NCI-H187 (cell line): Measurements from ENCODE around the gene MACROD2.
A peak's percentile ranks its signal among the peaks of the same experiment; 100 is the strongest.
"Not testable (repeated sequence)": the region's sequence is repeated elsewhere in the genome, so short reads cannot be mapped to it uniquely, and the experiment has no call there.

ENCODE experiments used
- DNase-seq, 2 experiments: peaks; one replicate each; lab custom pipeline; 2025; lab: John Stamatoyannopoulos, UW

Gene MACROD2

GRCh38 chr20:15756002-15756753 is 1760.9 kb downstream of the MACROD2 start:
- DNase-seq = no peak

- no peak for DNase-seq
Observed at GRCh38 chr20:15756754-15757115, 1761.4 kb downstream of the MACROD2 start.

- no peak for DNase-seq
Observed at GRCh38 chr20:15759594-15759993, 1764.3 kb downstream of the MACROD2 start.

GRCh38 chr20:15760001-15760621 is 1764.8 kb downstream of the MACROD2 start:
- no peak for DNase-seq

- no peak for DNase-seq
Observed at GRCh38 chr20:15763366-15763765, 1768.0 kb downstream of the MACROD2 start.

- DNase-seq = no peak
Observed at GRCh38 chr20:15767586-15767985, 1772.3 kb downstream of the MACROD2 start.

GRCh38 chr20:15767999-15768741 is 1772.9 kb downstream of the MACROD2 start:
- no peak for DNase-seq

- DNase-seq = no peak
Observed at GRCh38 chr20:15772826-15773225, 1777.5 kb downstream of the MACROD2 start.

- no peak for DNase-seq
Observed at GRCh38 chr20:15774926-15775325, 1779.6 kb downstream of the MACROD2 start.

- no peak for DNase-seq
Observed at GRCh38 chr20:15776770-15777466, 1781.6 kb downstream of the MACROD2 start.

- no peak for DNase-seq
Observed at GRCh38 chr20:15784020-15784419, 1788.7 kb downstream of the MACROD2 start.

- DNase-seq = no peak
Observed at GRCh38 chr20:15789079-15789478, 1793.8 kb downstream of the MACROD2 start.

- DNase-seq = no peak
Observed at GRCh38 chr20:15792855-15793254, 1797.5 kb downstream of the MACROD2 start.

GRCh38 chr20:15794409-15794808 is 1799.1 kb downstream of the MACROD2 start:
- DNase-seq = peak in 1 of 2 experiments; percentile 3

GRCh38 chr20:15795305-15796019 is 1800.1 kb downstream of the MACROD2 start:
- DNase-seq = no peak

- DNase-seq = no peak
Observed at GRCh38 chr20:15799871-15800270, 1804.6 kb downstream of the MACROD2 start.

- DNase-seq = no peak
Observed at GRCh38 chr20:15802020-15802419, 1806.7 kb downstream of the MACROD2 start.

- DNase-seq = no peak
Observed at GRCh38 chr20:15805154-15805553, 1809.8 kb downstream of the MACROD2 start.

- DNase-seq = no peak
Observed at GRCh38 chr20:15806105-15806504, 1810.8 kb downstream of the MACROD2 start.

- DNase-seq = no peak
Observed at GRCh38 chr20:15807271-15807670, 1812.0 kb downstream of the MACROD2 start.

- DNase-seq = not testable (repeated sequence)
Observed at GRCh38 chr20:15807771-15808170, 1812.5 kb downstream of the MACROD2 start.

GRCh38 chr20:15811951-15812350 is 1816.6 kb downstream of the MACROD2 start:
- DNase-seq = no peak
